GM19193 (cell line): Measurements from ENCODE around the gene MAP1LC3A.

ENCODE experiments used
- POLR2A ChIP-seq: IDR thresholded peaks from 4 replicates; pipeline ENCODE4 v1.6.1; 2011; ENCODE audit not compliant: insufficient read depth, insufficient read length; ENCODE audit errors: extremely low read depth

Gene MAP1LC3A

DNA sequence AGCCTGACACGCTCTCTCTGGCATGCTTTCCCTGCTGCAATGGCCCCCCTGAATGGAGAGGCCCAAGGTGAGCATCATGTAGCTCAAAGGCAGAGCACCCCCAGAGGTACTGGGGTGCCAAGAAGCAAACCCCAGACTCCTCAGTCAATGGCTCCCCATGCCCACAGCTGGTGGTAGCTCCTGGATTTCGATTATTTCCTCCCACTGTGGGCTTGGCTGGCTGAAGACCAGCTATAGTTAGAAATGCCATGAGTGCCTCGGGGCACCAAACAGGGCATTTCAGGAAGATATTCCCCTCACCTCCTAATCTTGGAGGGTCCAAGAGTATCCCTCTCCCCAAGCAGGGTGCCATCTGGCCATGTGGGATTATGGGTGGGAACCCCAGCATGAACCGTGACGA, 16.8 kb downstream of the MAP1LC3A start:
- no peak for TF ChIP-seq POLR2A

GRCh38 chr20:34575756-34576155, 17.2 kb downstream of the MAP1LC3A start:
- TF ChIP-seq POLR2A: no peak

DNA sequence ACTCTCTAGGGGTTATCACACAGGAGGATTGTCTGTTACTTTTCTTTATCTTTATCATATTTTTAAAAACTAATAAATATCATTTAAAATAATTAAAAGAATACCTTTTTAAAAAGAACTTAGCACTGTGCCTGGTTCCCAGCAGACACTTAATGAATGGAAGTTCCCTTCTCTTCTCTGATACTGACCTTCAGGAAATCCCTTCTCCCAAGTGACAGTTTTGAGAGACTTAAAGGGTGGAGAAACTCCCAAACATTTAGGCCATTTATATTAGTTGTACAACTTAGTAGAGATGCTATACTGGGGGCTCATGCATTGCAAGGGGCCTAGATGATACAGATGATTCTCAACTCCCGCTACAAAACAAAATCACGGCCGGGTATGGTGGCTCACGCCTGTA, 18.5 kb downstream of the MAP1LC3A start:
- TF ChIP-seq POLR2A: no peak

- TF ChIP-seq POLR2A: no peak
These were observed 19.5 kb downstream of the MAP1LC3A start for GRCh38 chr20:34578025-34578424.

- no peak for TF ChIP-seq POLR2A
These were observed 20.0 kb downstream of the MAP1LC3A start for GRCh38 chr20:34578521-34578920.

DNA sequence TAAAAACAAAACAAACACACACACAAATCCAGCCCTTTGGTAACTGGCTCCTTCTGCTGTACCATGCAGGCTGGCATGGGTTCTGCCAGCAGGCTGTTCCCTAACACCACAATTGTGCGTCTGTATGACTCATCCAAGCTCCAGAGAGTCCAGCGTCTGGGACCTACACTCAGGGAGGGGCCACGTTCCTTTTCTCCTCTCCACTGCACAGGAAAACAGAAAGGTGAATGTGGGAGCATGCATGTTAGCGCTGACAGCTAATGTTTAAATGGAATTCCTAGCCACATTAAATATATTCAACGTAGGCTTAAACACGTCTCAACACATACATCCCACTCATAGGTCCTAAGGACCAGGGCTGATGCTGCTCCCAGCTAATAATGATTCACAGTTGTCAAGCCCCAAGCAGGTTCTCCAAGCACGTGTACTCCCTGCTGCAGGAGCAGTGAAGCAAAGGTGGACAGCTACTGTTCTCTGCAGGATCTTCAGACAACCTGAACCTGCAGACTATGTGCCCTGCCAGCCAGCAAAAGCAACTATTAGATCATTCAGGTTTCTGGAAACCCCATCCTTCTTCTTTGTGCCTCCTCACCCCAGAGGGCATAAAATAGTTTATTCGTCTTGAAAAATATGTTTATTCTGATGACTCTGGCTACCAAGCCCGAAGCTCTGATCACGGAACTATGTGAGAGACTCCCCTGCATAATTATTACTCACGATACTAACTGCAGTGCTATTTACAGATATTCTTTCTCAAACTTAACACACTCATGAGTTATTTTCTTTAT, 20.9 kb downstream of the MAP1LC3A start:
- TF ChIP-seq POLR2A: no peak

- TF ChIP-seq POLR2A: no peak
These were observed 21.7 kb downstream of the MAP1LC3A start for GRCh38 chr20:34579979-34580940.

DNA sequence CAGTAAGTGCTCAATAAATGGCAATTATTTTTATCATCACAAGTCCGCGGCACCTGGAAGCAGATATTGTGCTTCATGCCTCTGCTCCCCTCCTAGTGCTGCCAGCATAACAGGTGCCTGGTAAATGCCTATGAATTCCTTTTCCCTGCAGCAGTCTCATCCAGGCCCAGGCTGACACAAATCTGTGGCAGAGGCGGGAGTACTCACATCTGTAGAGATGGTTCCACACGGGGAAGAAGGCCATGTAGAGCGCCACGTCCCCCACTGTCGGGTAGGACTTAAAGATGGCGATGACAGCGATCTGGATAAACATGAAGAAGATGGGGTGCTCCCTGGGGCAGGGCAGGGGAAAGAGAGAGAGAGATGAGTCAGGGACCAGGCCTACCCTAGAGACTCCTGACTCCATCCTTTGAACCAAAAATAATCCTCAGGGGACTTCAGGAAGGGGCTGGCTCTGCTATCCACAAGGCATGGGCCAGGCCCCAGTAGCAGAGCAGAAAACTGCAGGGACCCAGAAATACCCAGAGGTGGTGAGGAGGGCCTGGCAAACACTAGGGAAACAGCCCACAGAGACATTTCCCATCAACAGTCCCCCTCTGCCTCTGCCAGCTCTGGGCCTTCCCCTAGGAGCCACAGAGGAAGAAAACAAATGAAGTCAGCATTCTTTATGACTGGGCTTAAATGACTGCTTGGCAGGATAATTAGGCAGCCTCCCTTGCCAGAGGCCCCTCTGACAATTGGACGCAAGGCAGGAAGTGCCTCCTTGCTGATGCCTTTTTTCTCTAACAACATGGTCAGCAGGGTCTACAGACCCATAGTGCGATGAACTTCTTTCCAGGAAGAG, 23.0 kb downstream of the MAP1LC3A start:
- no peak for TF ChIP-seq POLR2A

- TF ChIP-seq POLR2A: no peak
These were observed 23.7 kb downstream of the MAP1LC3A start for GRCh38 chr20:34582221-34582620.

GRCh38 chr20:34582911-34583310, 24.4 kb downstream of the MAP1LC3A start:
- TF ChIP-seq POLR2A: no peak

- no peak for TF ChIP-seq POLR2A
These were observed 25.0 kb downstream of the MAP1LC3A start for GRCh38 chr20:34583544-34583943.

DNA sequence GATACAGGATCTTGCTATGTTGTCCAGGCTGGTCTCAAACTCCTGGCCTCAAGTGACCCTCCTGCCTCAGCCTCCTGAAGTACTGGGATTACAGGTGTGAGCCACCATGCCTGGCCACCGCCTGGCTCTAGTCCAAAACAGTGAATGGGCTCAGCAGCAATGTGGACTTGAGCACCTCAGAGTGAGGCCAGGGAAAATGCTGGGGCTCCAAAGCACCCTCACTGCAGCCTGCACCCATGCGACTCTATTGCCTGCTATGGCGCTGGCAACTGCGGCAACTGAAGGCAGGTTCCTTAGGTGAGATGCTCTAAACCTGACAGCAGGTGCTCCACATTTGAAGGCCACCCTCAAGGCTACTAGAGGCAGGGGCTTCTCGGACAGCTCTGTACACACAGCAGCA, 26.5 kb downstream of the MAP1LC3A start:
- no peak for TF ChIP-seq POLR2A

- TF ChIP-seq POLR2A: no peak
These were observed 28.1 kb downstream of the MAP1LC3A start for GRCh38 chr20:34586488-34587163.

DNA sequence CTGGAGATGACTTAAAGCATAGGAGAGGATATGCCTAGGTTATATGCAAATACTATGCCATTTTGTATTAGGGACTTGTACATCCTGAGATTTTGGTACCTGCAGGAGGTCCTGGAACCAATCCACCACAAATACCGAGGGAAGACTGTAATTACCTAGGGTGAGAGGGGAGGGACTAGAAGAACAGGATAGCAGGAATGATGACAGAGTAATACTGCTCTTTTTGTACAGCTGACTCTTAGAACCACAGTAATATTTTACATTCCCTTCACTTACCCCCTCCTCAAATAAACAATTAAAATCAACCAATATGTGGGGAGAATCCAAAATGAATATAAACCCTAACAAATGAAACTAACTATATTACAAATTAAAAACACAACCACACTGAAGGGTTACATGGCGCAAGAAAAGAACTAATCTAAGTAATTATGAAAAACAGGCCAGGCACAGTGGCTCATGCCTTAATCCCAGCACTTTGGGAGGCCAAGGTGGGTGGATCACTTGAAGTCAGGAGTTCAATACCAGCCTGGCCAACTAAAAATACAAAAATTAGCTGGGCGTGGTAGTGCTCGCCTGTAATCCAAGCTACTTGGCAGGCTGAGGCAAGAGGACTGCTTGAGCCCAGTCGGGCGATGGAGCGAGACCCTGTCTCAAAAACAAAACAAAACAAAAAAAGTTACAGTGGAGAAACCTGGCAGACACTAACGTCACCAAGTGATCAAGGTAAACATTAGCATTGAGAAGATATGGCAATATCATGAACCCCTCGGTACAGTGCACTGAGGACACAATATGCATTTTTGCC, 37.1 kb downstream of the MAP1LC3A start:
- no peak for TF ChIP-seq POLR2A
